ENCODE measurements around the gene APMAP.

DNA sequence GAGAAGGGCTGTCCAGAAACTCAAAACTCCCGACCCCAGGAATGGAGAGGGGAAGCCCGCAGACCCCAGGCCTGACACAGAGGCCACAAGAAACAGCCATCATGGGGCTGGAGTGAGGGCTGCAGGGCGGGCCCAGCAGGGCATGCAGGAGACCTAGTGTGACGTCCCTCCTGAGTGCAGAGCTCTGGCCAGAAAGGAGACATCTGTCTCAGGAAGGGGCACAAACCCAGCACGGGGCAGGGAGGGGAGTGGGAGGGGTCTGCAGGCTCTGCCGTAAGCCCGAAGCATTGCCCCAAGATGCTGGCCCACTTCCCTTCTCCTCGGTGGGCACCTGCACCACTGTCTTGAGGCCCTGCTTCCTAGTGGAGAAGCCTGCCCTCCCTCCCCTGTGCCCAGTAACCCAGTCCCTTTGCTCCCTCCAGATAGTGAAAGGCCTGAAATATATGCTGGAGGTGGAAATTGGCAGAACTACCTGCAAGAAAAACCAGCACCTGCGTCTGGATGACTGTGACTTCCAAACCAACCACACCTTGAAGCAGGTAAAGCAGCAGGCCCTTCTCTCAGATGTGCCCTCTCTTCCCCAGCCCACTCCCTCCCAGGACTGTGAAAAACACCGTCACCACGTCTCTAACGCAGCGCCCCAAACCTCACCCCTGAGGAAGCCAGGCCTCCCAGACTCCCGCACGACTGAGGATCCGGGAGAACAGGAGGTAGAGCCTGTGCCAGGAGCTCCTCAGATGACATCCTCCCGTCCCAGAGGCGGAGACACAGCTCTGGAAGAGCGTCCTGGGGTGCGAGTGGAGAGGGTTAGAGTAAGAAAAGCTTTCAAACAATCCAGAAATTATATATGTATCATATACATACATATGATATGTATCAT is 33.8 kb downstream of the APMAP start:
- TF ChIP-seq, protein P1, sequence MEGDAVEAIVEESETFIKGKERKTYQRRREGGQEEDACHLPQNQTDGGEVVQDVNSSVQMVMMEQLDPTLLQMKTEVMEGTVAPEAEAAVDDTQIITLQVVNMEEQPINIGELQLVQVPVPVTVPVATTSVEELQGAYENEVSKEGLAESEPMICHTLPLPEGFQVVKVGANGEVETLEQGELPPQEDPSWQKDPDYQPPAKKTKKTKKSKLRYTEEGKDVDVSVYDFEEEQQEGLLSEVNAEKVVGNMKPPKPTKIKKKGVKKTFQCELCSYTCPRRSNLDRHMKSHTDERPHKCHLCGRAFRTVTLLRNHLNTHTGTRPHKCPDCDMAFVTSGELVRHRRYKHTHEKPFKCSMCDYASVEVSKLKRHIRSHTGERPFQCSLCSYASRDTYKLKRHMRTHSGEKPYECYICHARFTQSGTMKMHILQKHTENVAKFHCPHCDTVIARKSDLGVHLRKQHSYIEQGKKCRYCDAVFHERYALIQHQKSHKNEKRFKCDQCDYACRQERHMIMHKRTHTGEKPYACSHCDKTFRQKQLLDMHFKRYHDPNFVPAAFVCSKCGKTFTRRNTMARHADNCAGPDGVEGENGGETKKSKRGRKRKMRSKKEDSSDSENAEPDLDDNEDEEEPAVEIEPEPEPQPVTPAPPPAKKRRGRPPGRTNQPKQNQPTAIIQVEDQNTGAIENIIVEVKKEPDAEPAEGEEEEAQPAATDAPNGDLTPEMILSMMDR (conservative IDR thresholded peaks at IDR 0.05; ENCODE audit: low read length) = no peak
- TF ChIP-seq EZH2phosphoT487 (IDR thresholded peaks at IDR 0.05; ENCODE audit: borderline replicate concordance, low read depth, low read length) = no peak
